ENCODE results near the gene GTF3C5. TPM values are rescaled to one million over a fixed set of nuclear protein-coding genes. Genes with fewer than 3 reads are reported as not detected.

Gene GTF3C5
- total and polyA plus RNA-seq, 9 of the 15 experiments (the other 6 are each of a cell fraction or from before 2014, with no cell fraction given) = 3.8 to 118 (median 83.7) TPM

GRCh38 chr9:132998831-132999635 lies 31.8 kb upstream of the GTF3C5 start (continued):
- TF ChIP-seq ZNF217 (CRISPR knock-in tag; IDR thresholded peaks at IDR 0.05) = no peak
- no peak for TF ChIP-seq MTF1 (CRISPR knock-in tag; IDR thresholded peaks at IDR 0.05; ENCODE audit: borderline replicate concordance)
- peak; percentile 33 for TF ChIP-seq PHF20 (IDR thresholded peaks at IDR 0.05; ENCODE audit: partially characterized antibody)
- TF ChIP-seq, protein P1, sequence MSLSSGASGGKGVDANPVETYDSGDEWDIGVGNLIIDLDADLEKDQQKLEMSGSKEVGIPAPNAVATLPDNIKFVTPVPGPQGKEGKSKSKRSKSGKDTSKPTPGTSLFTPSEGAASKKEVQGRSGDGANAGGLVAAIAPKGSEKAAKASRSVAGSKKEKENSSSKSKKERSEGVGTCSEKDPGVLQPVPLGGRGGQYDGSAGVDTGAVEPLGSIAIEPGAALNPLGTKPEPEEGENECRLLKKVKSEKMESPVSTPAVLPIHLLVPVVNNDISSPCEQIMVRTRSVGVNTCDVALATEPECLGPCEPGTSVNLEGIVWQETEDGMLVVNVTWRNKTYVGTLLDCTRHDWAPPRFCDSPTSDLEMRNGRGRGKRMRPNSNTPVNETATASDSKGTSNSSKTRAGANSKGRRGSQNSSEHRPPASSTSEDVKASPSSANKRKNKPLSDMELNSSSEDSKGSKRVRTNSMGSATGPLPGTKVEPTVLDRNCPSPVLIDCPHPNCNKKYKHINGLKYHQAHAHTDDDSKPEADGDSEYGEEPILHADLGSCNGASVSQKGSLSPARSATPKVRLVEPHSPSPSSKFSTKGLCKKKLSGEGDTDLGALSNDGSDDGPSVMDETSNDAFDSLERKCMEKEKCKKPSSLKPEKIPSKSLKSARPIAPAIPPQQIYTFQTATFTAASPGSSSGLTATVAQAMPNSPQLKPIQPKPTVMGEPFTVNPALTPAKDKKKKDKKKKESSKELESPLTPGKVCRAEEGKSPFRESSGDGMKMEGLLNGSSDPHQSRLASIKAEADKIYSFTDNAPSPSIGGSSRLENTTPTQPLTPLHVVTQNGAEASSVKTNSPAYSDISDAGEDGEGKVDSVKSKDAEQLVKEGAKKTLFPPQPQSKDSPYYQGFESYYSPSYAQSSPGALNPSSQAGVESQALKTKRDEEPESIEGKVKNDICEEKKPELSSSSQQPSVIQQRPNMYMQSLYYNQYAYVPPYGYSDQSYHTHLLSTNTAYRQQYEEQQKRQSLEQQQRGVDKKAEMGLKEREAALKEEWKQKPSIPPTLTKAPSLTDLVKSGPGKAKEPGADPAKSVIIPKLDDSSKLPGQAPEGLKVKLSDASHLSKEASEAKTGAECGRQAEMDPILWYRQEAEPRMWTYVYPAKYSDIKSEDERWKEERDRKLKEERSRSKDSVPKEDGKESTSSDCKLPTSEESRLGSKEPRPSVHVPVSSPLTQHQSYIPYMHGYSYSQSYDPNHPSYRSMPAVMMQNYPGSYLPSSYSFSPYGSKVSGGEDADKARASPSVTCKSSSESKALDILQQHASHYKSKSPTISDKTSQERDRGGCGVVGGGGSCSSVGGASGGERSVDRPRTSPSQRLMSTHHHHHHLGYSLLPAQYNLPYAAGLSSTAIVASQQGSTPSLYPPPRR (CRISPR knock-in tag; IDR thresholded peaks at IDR 0.05; ENCODE audit: borderline replicate concordance) = no peak
- peak; percentile 95 for TF ChIP-seq EP300 (IDR thresholded peaks at IDR 0.05; ENCODE audit: low read length)
- peak; percentile 80 for TF ChIP-seq STAT5A (IDR thresholded peaks at IDR 0.05; ENCODE audit: borderline replicate concordance, low read length)
- TF ChIP-seq, protein P2, sequence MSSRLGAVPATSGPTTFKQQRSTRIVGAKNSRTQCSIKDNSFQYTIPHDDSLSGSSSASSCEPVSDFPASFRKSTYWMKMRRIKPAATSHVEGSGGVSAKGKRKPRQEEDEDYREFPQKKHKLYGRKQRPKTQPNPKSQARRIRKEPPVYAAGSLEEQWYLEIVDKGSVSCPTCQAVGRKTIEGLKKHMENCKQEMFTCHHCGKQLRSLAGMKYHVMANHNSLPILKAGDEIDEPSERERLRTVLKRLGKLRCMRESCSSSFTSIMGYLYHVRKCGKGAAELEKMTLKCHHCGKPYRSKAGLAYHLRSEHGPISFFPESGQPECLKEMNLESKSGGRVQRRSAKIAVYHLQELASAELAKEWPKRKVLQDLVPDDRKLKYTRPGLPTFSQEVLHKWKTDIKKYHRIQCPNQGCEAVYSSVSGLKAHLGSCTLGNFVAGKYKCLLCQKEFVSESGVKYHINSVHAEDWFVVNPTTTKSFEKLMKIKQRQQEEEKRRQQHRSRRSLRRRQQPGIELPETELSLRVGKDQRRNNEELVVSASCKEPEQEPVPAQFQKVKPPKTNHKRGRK (tag; IDR thresholded peaks at IDR 0.05) = no peak
- no peak for TF ChIP-seq TBP (optimal IDR thresholded peaks at IDR 0.05; ENCODE audit: low read depth, low read length)
- TF ChIP-seq SNIP1 (IDR thresholded peaks at IDR 0.05; ENCODE audit: low read depth) = no peak
- no peak for TF ChIP-seq CEBPG (CRISPR knock-in tag; IDR thresholded peaks at IDR 0.05)
- no peak for TF ChIP-seq CEBPG (tag; conservative IDR thresholded peaks at IDR 0.05 in 1 of 2, IDR thresholded peaks at IDR 0.05 in 1 of 2)
- TF ChIP-seq ZBTB26 (CRISPR knock-in tag; IDR thresholded peaks at IDR 0.05) = no peak
- no peak for TF ChIP-seq TARDBP (IDR thresholded peaks at IDR 0.05)
- no peak for TF ChIP-seq KDM2B (CRISPR knock-in tag; IDR thresholded peaks at IDR 0.05)
- TF ChIP-seq, protein P3, sequence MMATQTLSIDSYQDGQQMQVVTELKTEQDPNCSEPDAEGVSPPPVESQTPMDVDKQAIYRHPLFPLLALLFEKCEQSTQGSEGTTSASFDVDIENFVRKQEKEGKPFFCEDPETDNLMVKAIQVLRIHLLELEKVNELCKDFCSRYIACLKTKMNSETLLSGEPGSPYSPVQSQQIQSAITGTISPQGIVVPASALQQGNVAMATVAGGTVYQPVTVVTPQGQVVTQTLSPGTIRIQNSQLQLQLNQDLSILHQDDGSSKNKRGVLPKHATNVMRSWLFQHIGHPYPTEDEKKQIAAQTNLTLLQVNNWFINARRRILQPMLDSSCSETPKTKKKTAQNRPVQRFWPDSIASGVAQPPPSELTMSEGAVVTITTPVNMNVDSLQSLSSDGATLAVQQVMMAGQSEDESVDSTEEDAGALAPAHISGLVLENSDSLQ (IDR thresholded peaks at IDR 0.05) = peak; percentile 42; the same call in 1 of the 2 replicates
- TF ChIP-seq ZNF41 (CRISPR knock-in tag; conservative IDR thresholded peaks at IDR 0.05) = no peak
- TF ChIP-seq ZBTB7A (IDR thresholded peaks at IDR 0.05; ENCODE audit: borderline replicate concordance, control insufficient read depth, low read depth, low read length) = 0 out of 2 replicates have a peak, but pooled peaks have one; percentile 13
- TF ChIP-seq, protein P4, sequence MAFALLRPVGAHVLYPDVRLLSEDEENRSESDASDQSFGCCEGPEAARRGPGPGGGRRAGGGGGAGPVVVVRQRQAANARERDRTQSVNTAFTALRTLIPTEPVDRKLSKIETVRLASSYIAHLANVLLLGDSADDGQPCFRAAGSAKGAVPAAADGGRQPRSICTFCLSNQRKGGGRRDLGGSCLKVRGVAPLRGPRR (CRISPR knock-in tag; IDR thresholded peaks at IDR 0.05) = peak; percentile 24; the same call in 1 of the 2 replicates
- peak; percentile 46; the same call in 1 of the 2 replicates for TF ChIP-seq BHLHE40 (IDR thresholded peaks at IDR 0.05; ENCODE audit: low read length)
